EH (cell line): ENCODE results near the gene UNC13B.
"Not testable (repeated sequence)": the region's sequence is repeated elsewhere in the genome, so short reads cannot be mapped to it uniquely, and the experiment has no call there.

ENCODE experiments used
- DNase-seq: peaks from one replicate; pipeline ENCODE4 v3.0.0-alpha.2; 2015; ENCODE audit warnings: low read depth

The UNC13B gene

GRCh38 chr9:35163413-35163812 is 1.6 kb downstream of the UNC13B start:
- no peak for DNase-seq

GRCh38 chr9:35164711-35165110 is 2.9 kb downstream of the UNC13B start:
- peak; percentile 75 for DNase-seq

DNA sequence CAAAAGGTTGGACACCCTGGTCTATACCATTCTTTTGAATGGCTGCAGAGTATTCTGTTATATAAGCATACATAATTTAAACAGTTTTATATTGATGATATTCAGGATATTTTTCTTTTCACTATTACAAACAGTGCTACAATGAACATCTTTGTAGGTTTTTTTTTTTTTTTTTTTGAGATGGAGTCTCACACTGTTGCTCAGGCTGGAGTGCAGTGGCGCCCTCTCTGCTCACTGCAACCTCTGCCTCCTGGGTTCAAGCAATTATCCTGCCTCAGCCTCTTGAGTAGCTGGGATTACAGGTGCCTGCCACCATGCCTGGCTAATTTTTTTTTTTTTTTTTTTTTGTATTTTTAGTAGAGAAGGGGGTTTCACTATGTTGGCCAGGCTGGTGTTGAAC is 5.6 kb downstream of the UNC13B start:
- DNase-seq, result not testable (repeated sequence)

DNA sequence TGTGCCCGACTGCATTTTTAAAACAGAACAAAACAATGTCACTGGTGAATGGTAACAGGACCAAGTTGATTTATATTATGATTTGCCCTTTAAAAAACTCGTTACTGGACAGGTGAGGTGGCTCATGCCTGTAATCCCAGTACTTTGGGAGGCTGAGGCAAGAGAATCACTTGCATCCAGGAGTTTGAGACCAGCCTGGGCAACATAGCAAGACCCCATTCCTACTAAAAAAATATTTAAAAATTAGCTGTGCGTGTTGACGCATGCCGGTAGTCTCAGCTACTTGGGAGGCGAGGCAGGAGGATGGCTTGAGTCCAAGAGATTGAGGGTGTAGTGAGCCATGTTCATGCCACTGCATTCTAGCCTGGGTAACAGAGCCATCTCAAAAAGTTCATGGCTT is 7.2 kb downstream of the UNC13B start:
- no peak for DNase-seq

DNA sequence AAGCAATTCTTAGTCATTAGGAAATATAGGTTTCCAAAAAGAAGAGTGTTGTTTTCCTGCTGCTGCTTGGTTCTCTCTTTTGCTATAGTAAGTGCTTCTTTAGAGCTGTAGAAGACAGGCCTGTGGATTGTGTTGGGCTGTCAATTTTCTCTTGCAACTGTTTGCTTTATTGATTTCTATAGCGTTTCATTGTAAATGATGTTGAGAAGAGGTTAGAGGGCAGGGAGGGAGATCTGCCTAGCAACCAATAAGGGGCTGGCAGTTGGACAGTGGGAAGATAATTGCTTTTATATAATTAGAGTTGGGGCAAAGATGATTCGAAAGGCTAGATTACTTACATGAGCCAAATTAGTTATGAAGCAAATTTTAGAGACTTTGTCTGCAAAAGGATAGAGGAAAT is 11.1 kb downstream of the UNC13B start:
- DNase-seq, result no peak

- DNase-seq, result no peak
These were observed 15.7 kb downstream of the UNC13B start for GRCh38 chr9:35177520-35177919.

GRCh38 chr9:35179347-35180280 is 17.8 kb downstream of the UNC13B start:
- no peak for DNase-seq

- DNase-seq, result no peak
These were observed 19.0 kb downstream of the UNC13B start for GRCh38 chr9:35180801-35181200.

DNA sequence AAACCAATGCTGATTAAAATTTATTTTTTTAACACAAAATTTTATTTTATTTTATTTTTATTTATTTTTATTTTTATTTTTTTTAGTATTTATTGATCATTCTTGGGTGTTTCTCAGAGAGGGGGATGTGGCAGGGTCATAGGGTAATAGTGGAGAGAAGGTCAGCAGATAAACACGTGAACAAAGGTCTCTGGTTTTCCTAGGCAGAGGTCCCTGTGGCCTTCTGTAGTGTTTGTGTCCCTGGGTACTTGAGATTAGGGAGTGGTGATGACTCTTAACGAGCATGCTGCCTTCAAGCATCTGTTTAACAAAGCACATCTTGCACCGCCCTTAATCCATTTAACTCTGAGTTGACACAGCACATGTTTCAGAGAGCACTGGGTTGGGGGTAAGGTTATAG is 20.6 kb downstream of the UNC13B start:
- not testable (repeated sequence) for DNase-seq

DNA sequence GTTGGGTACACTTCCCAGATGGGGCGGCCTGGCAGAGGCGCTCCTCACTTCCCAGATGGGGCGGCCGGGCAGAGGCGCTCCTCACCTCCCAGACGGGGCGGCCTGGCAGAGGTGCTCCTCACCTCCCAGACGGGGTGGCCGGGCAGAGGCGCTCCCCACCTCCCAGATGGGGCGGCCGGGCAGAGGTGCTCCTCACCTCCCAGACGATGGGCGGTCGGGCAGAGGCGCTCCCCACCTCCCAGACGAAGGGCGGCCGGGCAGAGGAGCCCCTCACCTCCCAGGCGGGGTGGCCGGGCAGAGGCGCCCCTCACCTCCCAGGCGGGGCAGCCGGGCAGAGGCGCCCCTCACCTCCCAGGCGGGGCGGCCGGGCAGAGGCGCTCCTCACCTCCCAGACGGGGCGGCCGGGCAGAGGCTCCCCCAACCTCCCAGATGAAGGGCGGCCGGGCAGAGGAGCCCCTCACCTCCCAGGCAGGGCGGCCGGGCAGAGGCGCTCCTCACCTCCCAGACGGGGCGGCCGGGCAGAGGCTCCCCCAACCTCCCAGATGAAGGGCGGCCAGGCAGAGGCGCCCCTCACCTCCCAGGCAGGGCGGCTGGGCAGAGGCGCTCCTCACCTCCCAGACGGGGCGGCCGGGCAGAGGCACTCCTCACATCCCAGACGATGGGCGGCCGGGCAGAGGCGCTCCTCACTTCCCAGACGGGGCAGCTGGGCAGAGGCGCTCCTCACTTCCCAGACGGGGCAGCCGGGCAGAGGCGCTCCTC is 21.4 kb downstream of the UNC13B start:
- DNase-seq, result not testable (repeated sequence)

DNA sequence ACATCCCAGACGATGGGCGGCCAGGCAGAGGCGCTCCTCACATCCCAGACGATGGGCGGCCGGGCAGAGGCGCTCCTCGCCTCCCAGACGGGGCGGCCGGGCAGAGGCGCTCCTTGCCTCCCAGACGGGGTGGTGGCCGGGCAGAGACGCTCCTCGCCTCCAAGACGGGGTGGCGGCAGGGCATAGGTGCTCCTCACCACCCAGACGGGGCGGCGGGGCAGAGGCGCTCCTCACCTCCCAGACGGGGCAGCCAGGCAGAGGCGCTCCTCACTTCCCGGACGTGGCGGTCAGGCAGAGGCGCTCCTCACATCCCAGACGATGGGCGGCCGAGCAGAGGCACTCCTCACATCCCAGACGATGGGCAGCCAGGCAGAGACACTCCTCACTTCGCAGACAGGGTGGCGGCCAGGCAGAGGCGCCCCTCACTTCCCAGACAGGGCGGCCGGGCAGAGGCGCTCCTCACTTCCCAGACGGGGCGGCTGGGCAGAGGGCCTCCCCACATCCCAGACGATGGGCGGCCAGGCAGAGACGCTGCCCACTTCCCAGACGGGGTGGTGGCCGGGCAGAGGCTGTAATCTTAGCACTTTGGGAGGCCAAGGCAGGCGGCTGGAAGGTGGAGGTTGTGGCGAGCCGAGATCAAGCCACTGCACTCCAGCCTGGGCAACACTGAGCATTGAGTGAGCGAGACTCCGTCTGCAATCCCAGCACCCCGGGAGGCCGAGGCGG is 22.1 kb downstream of the UNC13B start:
- DNase-seq, result not testable (repeated sequence)

DNA sequence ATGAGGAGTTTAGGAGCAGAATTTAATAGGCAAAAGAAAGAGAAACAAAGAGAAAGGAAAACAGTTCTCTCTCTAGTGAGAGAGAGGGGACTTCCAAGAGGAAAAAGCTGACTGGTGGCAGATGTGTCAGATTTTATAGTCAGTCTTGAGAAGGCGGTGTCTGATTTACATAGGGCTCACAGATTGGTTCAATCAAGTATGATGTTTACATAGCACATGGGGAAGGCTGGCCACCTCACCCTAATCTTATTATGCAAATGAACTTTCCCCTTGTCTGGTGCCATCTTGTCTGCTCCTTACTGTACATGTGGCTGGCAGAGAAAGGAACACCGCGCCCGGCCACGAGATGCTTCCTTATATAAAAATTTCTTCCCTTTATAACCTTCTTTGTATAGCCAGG is 24.7 kb downstream of the UNC13B start:
- no peak for DNase-seq

DNA sequence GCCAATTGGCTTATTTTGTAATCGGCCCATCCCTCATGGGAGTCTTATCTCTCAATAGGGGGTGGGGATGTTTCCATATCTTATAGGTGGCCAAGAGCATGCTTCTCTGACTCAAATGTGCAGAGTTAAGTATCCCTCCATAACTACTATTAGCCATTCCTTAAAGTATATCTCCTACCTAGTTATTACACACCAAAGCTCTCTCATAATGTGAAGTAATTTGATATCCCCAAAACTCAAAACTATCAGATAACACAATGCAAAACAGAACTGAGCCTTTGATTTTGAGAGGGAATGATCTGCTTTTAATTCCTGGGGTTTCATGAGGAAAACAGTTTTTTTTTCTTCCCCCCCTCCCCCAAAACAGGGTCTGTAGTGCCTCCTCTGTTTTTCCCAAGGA is 28.4 kb downstream of the UNC13B start:
- DNase-seq, result no peak

DNA sequence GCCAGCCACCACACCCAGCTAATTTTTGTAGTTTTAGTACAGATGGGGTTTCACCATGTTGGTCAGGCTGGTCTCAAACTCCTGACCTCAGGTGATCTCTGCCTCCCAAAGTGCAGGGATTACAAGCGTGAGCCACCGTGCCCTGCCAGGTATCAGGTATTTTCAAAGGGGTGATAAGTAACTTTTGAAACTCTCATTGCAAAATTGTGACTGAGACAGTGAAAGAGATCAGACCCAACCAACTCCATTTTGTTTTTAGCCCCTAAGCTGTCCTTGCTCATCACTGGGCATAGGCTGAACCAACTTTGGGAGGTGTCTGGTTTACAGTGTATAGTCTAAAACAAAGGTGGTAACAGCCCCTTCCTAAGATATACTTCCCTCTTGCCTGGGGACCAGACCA is 29.3 kb downstream of the UNC13B start:
- DNase-seq, result no peak

DNA sequence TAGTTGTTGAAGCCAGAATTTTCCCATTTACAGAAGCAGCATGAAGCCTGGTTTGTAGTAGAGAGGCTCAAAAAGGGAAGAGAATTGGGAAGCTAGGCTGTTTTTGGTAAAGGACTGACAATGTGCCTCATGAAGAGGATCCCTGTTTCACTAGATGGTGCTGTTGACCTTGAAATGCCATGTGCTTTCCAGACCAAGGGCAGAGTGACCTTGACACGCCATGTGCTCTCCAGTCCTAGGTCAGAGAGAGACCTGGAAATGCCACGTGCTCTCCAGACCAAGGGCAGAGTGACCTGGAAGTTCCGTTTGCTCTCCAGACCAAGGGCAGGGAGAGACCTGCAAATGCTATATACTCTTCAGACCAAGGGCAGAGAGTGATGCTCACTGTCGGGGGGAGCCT is 32.0 kb downstream of the UNC13B start:
- peak; percentile 3 for DNase-seq

DNA sequence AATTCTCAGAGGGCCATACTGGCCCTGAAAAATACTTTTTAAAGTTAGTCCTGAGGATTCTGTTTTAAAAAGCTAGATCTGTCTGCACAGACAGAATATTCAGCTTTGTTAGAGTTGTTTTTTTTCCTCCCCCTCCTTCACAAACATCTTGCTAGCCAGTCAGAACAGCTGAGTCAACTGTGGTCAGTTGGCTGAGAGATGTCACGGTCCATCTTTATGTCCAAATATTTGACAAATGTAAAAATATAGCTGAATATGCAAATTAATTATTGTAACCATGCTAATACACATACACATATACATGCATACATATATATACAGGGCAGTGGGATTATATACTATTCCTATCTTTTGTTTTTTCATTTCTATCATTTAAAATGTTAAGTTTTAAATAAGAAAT is 33.9 kb downstream of the UNC13B start:
- peak; percentile 15 for DNase-seq

- DNase-seq, result no peak
These were observed 36.4 kb downstream of the UNC13B start for GRCh38 chr9:35198191-35198590.

DNA sequence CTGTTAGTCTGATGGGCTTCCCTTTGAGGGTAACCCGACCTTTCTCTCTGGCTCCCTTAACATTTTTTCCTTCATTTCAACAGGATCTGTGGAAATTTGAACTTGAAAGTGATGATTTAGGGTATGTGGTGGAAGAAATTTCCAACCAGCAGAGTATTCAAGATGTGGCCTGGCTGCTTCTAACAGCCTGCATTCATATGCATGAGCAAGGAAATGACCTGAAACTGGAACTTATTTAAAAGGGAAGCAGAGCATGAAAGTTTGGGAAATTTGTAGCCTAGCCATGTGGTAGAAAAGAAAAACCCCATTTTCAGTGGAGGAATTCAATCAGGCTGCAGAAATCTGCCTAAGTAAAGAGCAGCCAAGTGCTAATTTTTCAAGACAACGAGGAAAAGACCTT is 41.7 kb downstream of the UNC13B start:
- DNase-seq, result no peak

DNA sequence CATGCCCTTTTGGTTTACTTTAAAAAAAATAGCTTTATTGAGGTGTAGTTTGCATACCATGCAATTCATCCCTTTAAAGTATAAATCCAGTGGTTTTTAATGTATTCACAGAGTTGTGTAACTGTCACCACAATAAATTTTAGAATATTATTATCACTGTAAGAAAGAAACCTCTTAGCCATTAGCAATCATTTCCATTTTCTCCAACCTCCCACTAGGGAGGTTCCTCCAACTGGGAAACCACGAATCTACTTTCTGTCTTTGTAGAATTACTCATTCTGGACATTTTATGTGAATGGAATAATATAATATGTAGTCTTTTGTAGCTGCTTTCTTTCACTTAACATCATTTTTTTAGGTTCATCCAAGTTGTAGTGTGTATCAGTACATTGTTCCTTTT is 43.5 kb downstream of the UNC13B start:
- DNase-seq, result no peak

GRCh38 chr9:35211854-35212253 is 50.0 kb downstream of the UNC13B start:
- no peak for DNase-seq

GRCh38 chr9:35220659-35221338 is 59.0 kb downstream of the UNC13B start:
- no peak for DNase-seq

DNA sequence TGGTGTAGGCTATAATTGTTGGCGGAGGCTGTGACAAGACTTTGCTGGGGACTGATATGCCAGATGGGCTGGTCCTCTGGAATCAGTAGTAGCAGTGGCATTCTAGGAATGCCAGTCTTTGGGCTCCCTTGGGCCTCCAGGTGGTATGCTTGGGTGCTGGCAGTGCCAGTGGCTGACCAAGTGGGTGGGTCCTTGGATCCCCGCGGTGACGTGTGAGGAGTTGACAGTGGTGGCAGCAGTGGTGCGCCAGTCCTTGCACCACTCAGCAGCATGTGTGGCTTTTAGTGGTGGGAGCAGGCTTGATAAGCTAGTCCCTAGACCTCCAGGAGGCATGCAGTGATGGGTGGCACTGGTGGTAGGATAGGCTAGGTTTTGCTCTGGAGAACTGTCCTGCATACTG is 63.9 kb downstream of the UNC13B start:
- no peak for DNase-seq
